DMS 273 (cell line): ENCODE results near the gene MGLL.

ENCODE experiments used
- DNase-seq: peaks from one replicate; lab custom pipeline; 2025; ENCODE audit not compliant: unreplicated experiment; lab: John Stamatoyannopoulos, UW

The MGLL gene

DNA sequence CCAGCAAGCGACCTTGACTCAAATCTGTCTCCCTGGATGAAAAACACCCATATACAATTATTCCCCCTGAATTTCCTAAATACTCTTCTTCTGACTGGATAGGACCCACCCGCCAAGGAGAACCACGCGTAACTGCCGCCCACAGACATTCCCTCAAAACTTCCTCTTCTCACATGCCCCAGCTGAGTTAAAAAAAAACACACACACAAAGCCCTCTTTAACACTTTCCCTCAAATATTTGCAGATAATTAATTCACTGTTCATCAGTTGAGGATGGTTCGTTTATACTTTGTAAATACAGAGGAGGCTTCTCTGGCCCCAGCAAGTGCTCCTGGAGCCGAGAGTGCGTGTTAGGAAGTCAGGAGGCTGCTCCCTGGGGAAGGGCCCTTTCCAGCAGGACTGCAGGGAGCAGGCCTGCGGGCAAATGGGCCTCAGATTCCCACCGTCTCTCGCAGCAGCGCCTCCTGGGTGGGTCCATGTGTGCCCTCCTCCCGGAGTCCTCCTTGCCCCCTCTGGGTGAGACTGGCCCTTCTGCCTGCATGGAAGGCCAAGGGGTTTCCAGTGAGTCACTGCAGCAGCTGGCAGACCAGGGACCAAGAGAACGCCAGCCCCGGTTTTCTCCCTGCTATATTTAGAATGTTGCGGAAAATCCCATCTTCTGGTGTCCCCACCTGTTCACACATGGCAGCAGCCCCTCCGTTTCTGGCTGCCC lies 46.8 kb downstream of the MGLL start:
- DNase-seq = peak; percentile 88

DNA sequence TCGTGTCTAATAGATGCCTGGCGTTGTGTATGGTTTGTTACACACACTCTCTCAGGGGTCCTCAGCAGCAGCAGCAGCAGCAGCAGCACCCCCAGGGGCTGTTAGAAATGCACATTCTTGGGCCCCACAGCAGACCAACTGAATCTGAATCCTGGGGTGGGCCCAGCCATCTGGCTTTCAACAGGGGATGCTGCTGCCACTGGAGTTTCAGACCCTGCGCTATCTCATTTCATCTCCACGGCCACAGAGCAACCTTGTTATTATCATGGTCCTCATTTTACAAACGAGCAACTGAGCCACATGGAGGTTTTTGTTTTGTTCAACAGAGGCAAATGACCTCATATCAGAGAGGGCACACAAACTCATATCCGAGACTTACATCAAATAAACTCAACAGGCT lies 47.7 kb downstream of the MGLL start:
- peak; percentile 33 for DNase-seq

DNA sequence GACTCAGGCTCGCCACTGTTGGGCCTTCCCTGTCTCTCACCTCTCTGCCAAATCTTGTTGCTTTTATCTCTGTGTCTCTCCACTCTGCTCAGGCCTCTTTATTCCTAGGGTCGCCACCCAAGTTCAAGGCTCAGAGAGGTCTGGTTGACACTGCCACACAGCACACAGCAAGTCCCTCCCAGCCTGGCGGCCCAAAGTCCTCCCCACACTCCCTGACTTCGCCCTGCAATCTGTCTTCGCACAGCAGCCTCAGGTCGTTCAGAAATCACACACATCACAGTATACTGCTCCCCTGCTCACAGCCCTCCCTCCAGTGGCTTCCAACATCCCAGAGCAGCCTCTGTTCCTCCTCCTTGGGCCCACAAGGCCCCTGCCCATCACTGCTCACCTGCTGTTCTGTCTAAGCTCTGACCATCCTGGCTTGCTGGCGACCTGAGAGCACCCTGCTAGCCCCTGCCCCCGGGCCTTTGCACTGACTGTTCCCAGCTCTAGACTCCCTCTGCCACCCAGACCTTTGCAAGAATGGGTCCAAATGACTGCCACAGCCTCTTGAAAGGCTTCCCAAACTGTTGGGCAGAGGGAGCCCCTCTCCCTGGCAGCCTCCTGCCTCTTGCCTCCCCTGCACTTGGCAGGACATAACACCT lies 48.4 kb downstream of the MGLL start:
- no peak for DNase-seq

DNA sequence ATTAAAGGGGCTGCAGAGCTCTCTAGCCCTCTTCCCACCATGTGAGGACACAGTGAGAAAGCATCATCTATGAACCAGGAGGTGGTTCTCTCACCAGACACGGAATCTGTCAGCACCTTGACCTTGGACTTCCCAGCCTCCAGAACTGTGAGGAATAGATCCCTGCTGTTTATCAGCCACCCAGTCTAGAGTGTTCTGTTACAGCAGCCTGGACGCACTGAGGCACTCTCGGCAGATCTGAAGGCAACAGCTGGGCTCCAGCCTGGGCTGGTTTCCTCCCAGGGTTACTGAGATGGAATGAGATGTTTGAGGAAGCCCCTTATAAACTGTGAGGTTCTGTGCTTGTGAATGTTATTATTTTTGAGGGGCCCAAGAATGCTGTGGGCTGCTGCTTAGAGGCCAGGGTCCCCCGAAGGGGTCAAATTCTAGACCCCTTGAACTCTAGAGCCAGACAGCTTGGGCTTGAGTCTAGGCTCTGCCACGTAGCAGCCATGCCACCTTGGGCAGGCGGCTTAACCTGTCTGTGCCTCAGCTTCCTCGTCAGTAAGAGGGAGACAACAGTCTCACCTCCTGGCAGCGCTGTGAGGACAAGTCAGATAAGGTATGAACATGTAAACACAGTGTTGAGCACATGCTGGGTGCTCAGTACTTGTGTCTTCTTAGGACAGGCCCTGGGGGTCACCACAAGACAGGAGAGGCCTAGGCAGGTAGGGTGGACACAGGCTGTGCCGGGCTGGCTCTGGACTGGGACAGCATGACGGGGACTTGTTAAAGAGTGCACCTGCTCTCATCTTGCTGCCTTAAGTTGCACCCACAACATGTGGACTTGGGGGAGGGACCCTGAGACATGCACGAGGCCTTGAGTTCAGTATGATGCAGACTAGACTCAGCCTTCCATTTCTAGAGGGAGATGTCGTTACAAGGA lies 49.2 kb downstream of the MGLL start:
- DNase-seq = peak; percentile 27

DNA sequence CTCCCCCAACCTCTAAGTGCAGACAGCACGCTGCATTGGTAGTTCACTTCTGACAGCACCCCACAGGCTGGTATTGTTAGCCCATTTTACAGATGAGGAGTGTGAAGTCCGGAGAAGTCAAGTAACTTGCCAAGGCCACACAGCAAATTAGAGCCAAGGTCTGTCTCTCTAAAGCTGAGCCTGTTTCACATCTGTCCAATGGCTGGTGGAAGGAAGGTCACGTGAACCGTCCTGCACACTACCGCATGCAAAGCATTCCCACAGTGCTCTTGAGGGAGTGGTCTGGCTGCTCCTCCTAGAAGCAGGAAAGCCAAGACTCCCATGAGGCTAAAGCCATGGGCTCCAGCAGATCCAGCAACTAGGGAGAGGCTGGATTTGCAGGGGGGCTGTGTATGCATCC lies 50.0 kb downstream of the MGLL start:
- DNase-seq = no peak

DNA sequence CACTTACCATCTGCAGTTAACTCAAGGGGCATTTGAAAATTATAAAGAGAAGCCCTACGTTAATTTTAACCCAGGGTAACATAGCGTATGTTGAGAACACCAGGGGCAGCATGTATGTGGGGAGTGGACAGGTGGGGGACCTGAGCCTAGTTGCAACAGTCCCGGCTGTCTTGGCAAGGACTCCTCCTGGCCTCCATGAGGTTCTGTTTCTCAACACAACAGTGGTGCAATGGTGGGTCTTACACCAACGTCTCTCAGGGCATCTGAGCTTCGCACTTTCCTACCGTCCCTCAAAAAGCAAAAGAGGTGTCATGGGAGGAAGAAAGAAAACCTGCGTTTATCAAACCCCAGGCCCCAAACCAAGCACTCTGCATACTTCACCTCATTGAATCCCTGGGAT lies 50.6 kb downstream of the MGLL start:
- DNase-seq = no peak

DNA sequence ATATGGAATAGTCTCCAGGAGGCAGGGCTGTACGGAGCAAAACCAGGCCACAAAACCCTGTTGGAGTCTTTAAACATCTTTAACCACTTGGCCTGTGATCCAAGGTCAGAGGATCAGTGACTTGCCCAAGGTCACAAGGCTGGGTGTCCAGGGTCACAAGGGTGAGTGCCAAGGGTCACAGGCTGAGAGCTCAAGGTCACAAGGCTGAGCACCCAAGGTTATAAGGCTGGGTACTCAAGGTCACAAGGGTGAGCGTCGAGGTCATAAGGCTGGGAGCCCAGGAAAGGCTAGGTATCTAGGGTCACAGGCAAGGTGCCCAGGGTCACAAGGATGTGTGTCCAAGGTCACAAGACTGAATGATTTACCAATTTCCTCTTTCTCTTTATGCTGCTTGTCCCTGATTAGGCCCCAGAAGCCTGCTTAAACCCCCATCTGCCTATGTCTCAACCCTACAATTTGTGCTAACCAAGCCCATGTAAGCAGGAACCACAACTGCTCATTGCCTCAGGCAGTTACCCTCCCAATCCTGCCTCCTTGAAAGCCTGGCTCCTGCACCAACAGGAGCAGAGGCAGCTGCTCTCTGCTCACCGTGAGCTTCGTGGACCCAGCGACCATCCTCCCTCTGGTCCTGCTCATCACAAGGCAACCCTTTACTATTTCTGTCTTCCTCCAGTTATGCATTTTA lies 51.5 kb downstream of the MGLL start:
- DNase-seq = no peak

DNA sequence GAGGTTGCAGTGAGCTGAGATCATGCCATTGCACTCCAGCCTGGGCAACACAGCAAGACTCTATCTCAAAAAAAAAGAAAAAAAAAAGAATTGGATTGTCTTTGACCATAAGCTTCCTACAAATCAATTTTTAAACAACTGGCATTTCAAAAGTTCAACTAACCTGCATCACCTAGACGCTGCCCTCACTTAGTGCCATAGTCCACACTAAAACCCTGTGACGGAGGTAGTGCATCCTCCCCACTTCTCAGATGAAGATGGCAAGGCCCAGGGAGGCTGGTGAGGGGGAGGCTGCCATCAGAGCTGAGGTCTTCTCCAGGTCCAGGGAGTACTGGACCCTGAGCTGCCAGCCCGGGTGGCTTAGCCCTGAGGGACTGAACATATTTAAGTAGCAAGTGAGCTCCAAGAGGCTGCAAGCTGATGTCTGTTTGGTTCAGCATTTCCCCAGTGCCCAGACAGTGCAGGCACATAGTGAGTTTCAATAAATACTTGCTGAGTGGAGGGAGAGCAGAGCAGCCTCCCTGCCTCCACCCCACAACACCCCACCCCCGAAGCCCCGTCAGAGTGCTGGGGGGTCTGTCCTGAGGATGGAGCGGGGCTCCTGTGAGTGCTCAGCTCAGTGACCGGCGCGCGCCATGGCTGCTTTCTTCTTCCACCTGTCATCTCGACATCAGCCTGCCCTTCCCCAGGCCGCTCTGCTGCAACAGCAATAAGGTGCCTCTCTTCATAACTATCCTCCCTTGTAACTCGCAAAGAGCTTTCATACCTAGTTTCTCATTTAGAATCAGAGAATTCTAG lies 52.8 kb downstream of the MGLL start:
- DNase-seq = no peak

DNA sequence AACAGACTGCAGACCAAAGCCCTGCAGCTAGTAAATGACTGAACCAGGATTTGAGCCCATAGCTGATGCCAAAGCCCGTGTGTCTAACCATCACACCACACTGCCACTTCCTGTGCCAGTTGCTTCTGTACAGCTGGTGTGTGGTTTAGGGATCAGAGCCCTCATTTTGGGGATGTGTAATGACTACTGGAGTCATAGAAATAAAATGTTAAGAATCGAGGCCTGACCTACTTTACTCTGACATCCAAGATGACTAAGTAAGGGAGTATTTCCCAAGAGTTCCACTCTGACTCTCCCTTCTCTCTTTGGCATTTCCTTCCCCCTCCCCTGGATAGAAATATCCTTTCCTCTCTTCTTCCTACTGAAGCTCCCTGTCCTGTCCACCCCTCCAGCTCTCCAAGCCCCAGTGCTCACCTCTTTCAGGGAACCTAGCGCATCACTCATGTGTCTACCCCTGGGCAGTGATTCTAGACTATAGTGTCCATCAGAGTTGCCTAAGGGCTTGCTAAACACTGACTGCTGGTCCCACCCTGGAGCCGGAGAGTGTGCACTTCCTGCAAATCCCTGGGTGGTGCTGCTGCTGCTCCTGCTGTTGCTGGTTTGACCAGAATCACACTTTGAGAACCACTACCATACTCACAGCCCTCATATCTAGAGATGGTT lies 53.8 kb downstream of the MGLL start:
- DNase-seq = no peak

DNA sequence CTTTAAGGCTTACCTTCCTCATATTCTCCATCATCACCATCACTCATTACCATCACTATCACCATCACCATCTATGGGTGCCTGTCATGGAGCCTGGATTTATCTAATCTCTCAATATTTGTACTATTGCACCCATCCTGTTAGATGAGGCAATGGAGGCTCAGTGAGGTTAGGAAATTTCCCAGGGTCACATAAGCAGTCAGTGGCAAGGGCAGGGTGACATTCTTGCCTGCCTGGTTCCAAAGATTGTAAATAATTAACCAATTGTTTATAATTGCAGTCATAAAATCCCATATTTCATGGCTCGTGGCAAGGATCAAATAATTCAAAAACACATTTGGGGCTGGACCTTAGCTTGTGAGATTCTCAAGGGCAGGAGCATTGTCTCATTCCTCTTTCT lies 55.2 kb downstream of the MGLL start:
- DNase-seq = no peak

DNA sequence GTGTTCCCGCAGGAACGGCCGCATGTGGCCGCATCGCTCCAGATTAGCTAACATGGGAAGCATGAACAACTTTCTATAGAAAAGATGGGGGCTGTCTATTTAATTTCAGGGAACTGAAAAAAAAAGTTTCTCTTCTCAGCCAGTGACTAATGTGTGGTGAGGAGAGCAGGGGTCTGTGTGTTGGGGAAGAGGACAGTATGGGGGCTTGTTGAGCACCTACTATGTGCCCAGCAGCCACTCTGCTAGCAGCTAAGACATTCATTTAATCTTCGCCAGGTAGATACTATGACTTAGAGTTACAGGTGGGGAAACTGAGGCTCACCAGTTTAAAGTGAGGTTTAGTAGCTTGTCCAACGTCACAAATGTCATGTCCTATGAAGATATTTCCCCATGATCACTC lies 56.6 kb downstream of the MGLL start:
- DNase-seq = no peak

DNA sequence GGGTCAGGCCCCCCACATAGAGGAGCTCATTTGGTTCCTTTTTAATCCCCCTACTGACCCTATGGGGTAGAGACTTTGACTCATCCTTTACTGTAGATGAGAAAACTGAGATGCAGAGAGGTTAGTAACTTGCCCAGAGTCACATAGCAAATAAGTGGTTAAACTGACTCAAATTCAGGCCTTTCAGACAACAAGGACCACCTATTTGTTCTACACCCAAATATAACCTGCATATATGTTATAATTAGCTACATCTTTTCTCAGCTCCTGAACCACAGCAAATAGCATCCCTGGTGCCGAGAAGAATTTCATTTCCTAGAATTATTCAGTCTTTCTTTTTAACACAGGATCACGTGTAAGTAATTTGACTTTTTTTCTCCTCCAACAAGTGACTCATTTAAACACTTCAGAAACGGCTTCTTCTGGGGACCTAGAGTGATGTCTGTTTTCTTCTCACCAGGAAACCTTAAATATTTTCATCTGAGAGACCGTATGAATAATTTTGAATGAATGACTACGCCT lies 57.4 kb downstream of the MGLL start:
- no peak for DNase-seq

DNA sequence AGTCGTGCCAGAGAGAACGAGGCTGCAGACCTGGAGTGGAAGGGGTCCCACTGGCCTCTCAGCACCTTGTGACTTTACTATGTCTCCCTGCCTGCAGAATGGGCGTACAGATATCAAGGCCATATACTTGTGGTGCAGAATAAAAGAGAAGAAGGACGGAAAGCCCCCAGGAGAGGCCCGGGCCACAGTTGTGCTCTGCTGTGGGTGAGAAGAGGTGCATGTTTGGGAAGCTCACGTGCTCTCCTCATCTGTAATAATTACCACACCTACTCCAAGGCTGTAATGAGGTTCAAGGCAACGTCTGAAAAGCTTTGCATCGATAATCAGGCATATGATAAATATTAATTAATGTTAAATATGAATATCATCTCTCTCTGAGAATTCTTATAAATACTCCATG lies 58.0 kb downstream of the MGLL start:
- DNase-seq = no peak

DNA sequence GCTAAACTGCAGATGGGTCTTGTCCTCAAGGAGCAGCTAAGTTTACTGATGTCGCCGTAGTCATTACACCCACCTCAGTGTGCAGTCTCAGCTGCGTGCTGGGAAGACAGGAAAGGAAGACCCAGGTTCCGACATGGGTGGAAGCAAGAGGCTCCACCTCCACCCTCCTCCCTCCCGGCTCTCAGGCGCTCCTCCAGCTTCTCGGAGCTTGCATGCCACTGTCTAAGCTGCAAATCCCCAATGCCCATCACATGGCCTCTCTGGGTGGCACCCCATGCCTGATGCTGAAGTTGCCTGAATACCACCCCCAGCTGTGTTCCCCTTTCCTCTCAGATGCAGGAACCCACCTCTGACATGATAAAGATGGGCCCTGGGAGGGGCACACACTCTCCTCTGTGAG lies 58.5 kb downstream of the MGLL start:
- DNase-seq = no peak

DNA sequence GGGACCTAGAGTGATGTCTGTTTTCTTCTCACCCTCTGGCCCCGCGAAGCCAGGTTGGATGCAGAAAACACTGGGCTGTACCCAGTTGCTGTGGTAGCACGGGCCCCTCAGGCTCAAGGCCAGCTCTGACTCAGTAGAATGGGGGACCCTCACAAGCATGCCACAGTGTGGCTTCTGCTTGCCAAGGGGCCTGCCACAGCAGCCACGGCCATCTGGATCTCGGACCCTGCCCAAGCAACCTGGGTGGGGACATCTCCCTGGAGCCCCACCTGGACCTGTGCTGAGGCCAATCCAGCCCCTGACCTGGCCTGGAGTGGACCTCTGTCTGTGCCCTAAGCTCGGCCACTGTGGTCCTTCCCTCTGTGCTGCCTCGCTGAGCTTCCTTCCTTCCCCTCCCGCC lies 59.0 kb downstream of the MGLL start:
- no peak for DNase-seq

DNA sequence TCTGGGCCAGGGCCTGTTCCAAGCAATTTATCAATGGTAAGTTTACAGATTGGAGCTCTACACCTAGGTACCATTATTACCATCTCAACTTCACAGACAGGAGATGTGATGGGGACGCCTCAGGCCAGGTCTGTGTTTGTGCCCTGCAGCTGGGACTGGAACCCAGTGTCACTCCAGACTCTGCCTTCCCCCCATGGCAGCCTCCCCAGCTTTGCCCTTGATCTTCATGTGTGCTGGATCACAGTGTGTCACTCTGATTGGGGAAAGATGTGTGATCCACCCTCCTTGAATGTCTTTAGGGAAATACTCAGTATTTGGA lies 59.6 kb downstream of the MGLL start:
- DNase-seq = no peak

DNA sequence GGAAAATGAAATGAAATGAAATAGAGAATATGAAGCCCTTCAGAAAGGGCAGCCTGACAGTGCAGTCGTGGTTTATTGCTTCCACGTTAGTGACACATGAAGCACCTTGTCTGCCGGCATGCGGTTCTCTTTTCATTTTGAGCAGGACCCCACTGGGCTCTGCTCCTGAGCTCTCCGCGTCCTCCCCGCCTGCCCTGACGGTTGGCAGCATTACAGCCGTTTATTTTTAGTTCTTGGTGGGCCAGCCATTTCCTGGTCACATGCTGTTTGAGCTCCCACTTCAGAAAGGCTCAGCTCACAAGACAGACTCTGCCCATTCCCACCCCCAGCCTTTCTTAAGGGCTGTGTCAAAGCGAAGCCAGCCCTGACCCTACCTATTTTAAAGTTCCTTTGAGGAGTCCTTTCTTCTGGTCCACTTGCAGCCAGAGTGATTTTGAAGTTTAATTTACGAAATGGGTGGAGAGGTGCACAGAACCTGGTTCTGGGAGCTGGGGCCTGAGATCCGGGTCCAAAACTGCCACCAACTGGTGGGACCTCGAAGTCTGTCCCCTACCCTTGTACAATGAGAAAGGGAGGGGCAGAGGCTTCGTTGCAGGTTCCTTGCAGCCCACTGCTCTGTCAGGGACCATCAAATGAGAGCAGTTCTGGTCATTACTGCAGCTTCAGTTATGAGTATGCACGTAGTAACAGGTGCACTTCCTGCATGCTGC lies 60.1 kb downstream of the MGLL start:
- no peak for DNase-seq

DNA sequence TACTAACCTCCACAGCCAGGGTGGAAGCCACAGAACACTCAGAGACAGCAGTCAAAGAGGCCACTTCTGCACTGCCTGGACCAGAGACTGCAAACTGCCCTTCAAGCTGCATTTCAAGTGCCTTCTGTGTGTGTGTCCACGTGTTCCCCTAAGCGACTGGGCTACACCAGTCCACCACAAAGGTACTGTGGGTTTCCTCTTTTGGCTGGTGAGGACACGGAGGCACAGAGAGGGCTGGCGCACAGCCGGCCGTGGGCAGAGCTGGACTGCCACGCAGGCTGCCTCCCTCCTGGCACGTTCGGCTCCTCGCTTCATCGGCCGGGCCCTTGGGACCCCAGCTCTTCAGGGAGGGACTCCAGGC lies 60.9 kb downstream of the MGLL start:
- DNase-seq = no peak

DNA sequence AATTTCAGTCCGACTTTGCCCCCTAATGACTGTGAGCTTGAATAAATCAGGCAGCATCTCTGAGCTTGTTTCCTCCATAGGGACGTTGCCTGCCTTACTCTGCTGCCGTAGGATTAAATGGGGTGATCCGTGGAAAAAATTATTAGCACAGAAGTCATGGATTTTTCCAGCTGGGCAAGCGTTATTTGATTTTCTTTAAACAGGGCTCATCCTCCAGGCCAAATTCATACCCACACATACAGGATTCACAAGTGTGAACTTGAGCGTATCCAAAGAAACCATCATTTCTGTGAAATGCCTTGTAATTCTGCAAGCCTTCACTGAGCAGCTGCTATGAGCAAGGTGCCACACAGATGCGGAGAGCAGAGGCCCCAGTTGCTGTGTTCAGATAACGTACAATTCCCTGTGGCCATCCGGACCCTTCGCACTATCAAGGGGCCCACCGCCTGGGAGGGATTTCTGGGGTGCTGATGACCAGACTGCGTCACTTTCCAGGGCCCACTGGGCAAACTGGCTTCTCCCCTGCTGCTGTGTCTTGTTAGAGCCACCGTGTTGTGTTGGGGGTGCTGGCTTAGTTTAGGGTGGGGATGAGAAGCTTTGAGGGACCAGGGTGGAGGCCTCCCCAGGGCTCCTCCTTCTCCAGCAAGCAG lies 61.4 kb downstream of the MGLL start:
- DNase-seq = no peak
